H9 (cell line): ENCODE results near the gene KCNMA1. TPM values are rescaled to one million over a fixed set of nuclear protein-coding genes. Genes with fewer than 3 reads are reported as not detected.

Source experiments
- DNase-seq: peaks from one replicate; pipeline ENCODE4 v3.0.0-alpha.2; 2017
- H2AFZ ChIP-seq: one replicate; pipeline ENCODE4 v1.6.1; 2013; ENCODE audit warnings: mild to moderate bottlenecking, low read length, control low read depth, moderate library complexity
- H2AK5ac ChIP-seq: 2 replicates; pipeline ENCODE4 v1.6.1; 2013; ENCODE audit warnings: low read length, control low read depth, mixed read lengths; ENCODE audit not compliant: insufficient read length
- H2BK120ac ChIP-seq: one replicate; pipeline ENCODE4 v1.6.1; 2013; ENCODE audit warnings: low read depth, mild to moderate bottlenecking, low read length, control low read depth, inconsistent platforms; ENCODE audit not compliant: poor library complexity, severe bottlenecking
- H2BK12ac ChIP-seq: 2 replicates; pipeline ENCODE4 v1.6.1; 2013; ENCODE audit warnings: low read length, control low read depth, mixed read lengths, low read depth; ENCODE audit not compliant: insufficient read length
- H2BK15ac ChIP-seq: 2 replicates; pipeline ENCODE4 v1.6.1; 2013; ENCODE audit warnings: low read depth, low read length, control low read depth
- H2BK20ac ChIP-seq: one replicate; pipeline ENCODE4 v1.6.1; 2013; ENCODE audit warnings: low read depth, mild to moderate bottlenecking, low read length, control low read depth, inconsistent platforms; ENCODE audit not compliant: poor library complexity, severe bottlenecking
- H2BK5ac ChIP-seq: 2 replicates; pipeline ENCODE4 v1.6.1; 2013; ENCODE audit warnings: low read length, control low read depth, mixed read lengths; ENCODE audit not compliant: insufficient read length
- H3K14ac ChIP-seq: 2 replicates; pipeline ENCODE4 v1.6.1; 2013; ENCODE audit warnings: low read length, control low read depth; ENCODE audit not compliant: insufficient read depth
- H3K18ac ChIP-seq: 2 replicates; pipeline ENCODE4 v1.6.1; 2013; ENCODE audit warnings: low read depth, mild to moderate bottlenecking, mixed read lengths, low read length, control low read depth; ENCODE audit not compliant: insufficient read length
- H3K23ac ChIP-seq: 2 replicates; pipeline ENCODE4 v1.6.1; 2013; ENCODE audit warnings: low read length, control low read depth, mixed read lengths, low read depth; ENCODE audit not compliant: insufficient read length
- H3K23me2 ChIP-seq: 2 replicates; pipeline ENCODE4 v1.6.1; 2013; ENCODE audit warnings: low read depth, mild to moderate bottlenecking, mixed read lengths, low read length, control low read depth; ENCODE audit not compliant: insufficient read length, poor library complexity, severe bottlenecking
- H3K27ac ChIP-seq: 2 replicates; pipeline ENCODE4 v1.5.1; 2013; ENCODE audit warnings: low read length, control low read depth, mixed read lengths, low read depth; ENCODE audit not compliant: insufficient read length
- H3K27me3 ChIP-seq: 2 replicates; pipeline ENCODE4 v1.6.1; 2013; ENCODE audit warnings: low read length, control low read depth, inconsistent platforms; ENCODE audit not compliant: insufficient read depth
- H3K4ac ChIP-seq: 2 replicates; pipeline ENCODE4 v1.6.1; 2013; ENCODE audit warnings: low read depth, mild to moderate bottlenecking, control low read depth, inconsistent platforms, low read length, moderate library complexity
- H3K4me1 ChIP-seq: 2 replicates; pipeline ENCODE4 v1.6.1; 2013; ENCODE audit warnings: low read length, control low read depth, inconsistent platforms; ENCODE audit not compliant: insufficient read depth
- H3K4me2 ChIP-seq: 2 replicates; pipeline ENCODE4 v1.6.1; 2013; ENCODE audit warnings: low read length, control low read depth, mixed read lengths; ENCODE audit not compliant: insufficient read length, insufficient read depth
- H3K56ac ChIP-seq: 2 replicates; pipeline ENCODE4 v1.6.1; 2013; ENCODE audit warnings: low read depth, mild to moderate bottlenecking, mixed read lengths, low read length, control low read depth; ENCODE audit not compliant: insufficient read length
- H3K79me1 ChIP-seq: 2 replicates; pipeline ENCODE4 v1.6.1; 2013; ENCODE audit warnings: low read depth, mild to moderate bottlenecking, moderate library complexity, low read length, control low read depth, inconsistent platforms; ENCODE audit not compliant: insufficient read depth, poor library complexity, severe bottlenecking
- H3K79me2 ChIP-seq: 2 replicates; pipeline ENCODE4 v1.6.1; 2013; ENCODE audit warnings: low read length, control low read depth, inconsistent platforms; ENCODE audit not compliant: insufficient read depth
- H3K9ac ChIP-seq: 2 replicates; pipeline ENCODE4 v1.6.1; 2013; ENCODE audit warnings: low read length, control low read depth, mixed read lengths; ENCODE audit not compliant: insufficient read length; ENCODE audit errors: extremely low read depth
- H3K9me3 ChIP-seq: one replicate; pipeline ENCODE4 v1.6.1; 2013; ENCODE audit warnings: low read depth, low read length, inconsistent platforms; ENCODE audit not compliant: control insufficient read depth
- H3T11ph ChIP-seq: one replicate; pipeline ENCODE4 v1.6.1; 2013; ENCODE audit warnings: mild to moderate bottlenecking, low read length, control low read depth, inconsistent platforms
- H4K20me1 ChIP-seq: one replicate; pipeline ENCODE4 v1.6.1; 2013; ENCODE audit not compliant: control insufficient read depth, insufficient read length, insufficient read depth
- H4K5ac ChIP-seq: 2 replicates; pipeline ENCODE4 v1.6.1; 2013; ENCODE audit warnings: low read depth, mild to moderate bottlenecking, mixed read lengths, low read length, control low read depth; ENCODE audit not compliant: insufficient read length
- H4K8ac ChIP-seq: replicated peaks from 2 replicates; pipeline ENCODE4 v1.6.1; 2013; ENCODE audit warnings: low read length, control low read depth, mixed read lengths, low read depth; ENCODE audit not compliant: insufficient read length
- H4K91ac ChIP-seq: 2 replicates; pipeline ENCODE4 v1.6.1; 2013; ENCODE audit warnings: low read depth, mild to moderate bottlenecking, moderate library complexity, mixed read lengths, low read length, control low read depth; ENCODE audit not compliant: insufficient read length
- H3K27ac Mint-ChIP-seq, 3 experiments: 2 replicates in 2 of 3; 3 replicates in 1 of 3; pipeline ENCODE4 v1.8.0; 2020 to 2021; ENCODE audit warnings: mixed read lengths in 3 of 3, mild to moderate bottlenecking in 1 of 3, moderate library complexity in 1 of 3
- H3K27me3 Mint-ChIP-seq: 2 replicates; pipeline ENCODE4 v1.8.0; 2021; ENCODE audit warnings: low read depth, mild to moderate bottlenecking, moderate library complexity, mixed read lengths
- H3K36me3 Mint-ChIP-seq, 3 experiments: 2 replicates in 2 of 3; 3 replicates in 1 of 3; pipeline ENCODE4 v1.8.0; 2020 to 2021; ENCODE audit warnings: low read depth in 3 of 3, mixed read lengths in 3 of 3; ENCODE audit not compliant: insufficient read depth in 1 of 3
- H3K4me1 Mint-ChIP-seq, 2 experiments: 2 replicates each; pipeline ENCODE4 v1.8.0; 2020; ENCODE audit warnings: mixed read lengths in 2 of 2
- H3K4me3 Mint-ChIP-seq, 2 experiments: 2 replicates in 1 of 2; 3 replicates in 1 of 2; pipeline ENCODE4 v1.8.0; 2020 to 2021; ENCODE audit warnings: mild to moderate bottlenecking in 2 of 2, mixed read lengths in 2 of 2, moderate library complexity in 1 of 2
- H3K9me3 Mint-ChIP-seq, 2 experiments: 2 replicates in 1 of 2; 3 replicates in 1 of 2; pipeline ENCODE4 v1.8.0; 2020; ENCODE audit warnings: mild to moderate bottlenecking in 2 of 2, mixed read lengths in 2 of 2, moderate library complexity in 1 of 2
- CTCF ChIP-seq: fragments of 200-600 bp; sonication (generic); conservative IDR thresholded peaks from 3 replicates; pipeline ENCODE4 v1.8.0; 2021; ENCODE audit warnings: antibody characterized with exemption, mild to moderate bottlenecking
- total RNA-seq: library from RNA; stranded (reverse); gene quantifications from 2 replicates; pipeline ENCODE4 v1.2.1, GENCODE V29; 2021

Gene KCNMA1
- total RNA-seq, 1 experiment from 2014 or later, result 2.0 TPM

- H3K4me2 ChIP-seq, result no peak overlapping the region
Observed at GRCh38 chr10:77497748-77498147, 139.9 kb downstream of the KCNMA1 start.

More at GRCh38 chr10:77497748-77498147, 139.9 kb downstream of the KCNMA1 start:
- Mint-ChIP-seq H3K27ac (no peak overlapping the region), H3K4me3 (no peak overlapping the region), H3K4me1 (peaks cover 11 to 22% of the 10 kb centered on the region in 2 experiments), H3K27me3 (no peaks in the 10 kb centered on the region; the same call in none of the 2 replicates), H3K9me3 (no peaks in the 10 kb centered on the region), H3K36me3 (no peaks in the 10 kb centered on the region)
- H3K9ac ChIP-seq, result no peak overlapping the region
- TF ChIP-seq CTCF, result no peak
- no peak overlapping the region for H2AFZ ChIP-seq
- no peak overlapping the region for H2BK5ac ChIP-seq
- H3K27me3 ChIP-seq, result no peaks in the 10 kb centered on the region
- no peak overlapping the region for H2BK20ac ChIP-seq
- no peaks in the 10 kb centered on the region for H3K9me3 ChIP-seq
- H4K8ac ChIP-seq, result no peak overlapping the region
- H3K4me1 ChIP-seq, result no peaks in the 10 kb centered on the region
- no peak overlapping the region for H4K91ac ChIP-seq
- no peak overlapping the region for H3K14ac ChIP-seq
- H2BK120ac ChIP-seq, result no peak overlapping the region
- H3T11ph ChIP-seq, result no peak overlapping the region
- H2AK5ac ChIP-seq, result no peak overlapping the region
- H3K79me1 ChIP-seq, result no peaks in the 10 kb centered on the region
- no peak for DNase-seq
- no peak overlapping the region for H3K23ac ChIP-seq
- no peak overlapping the region for H2BK12ac ChIP-seq
- no peak overlapping the region for H3K18ac ChIP-seq
- H4K5ac ChIP-seq, result no peak overlapping the region
- H4K20me1 ChIP-seq, result no peaks in the 10 kb centered on the region
- no peak overlapping the region for H3K56ac ChIP-seq
- H2BK15ac ChIP-seq, result no peak overlapping the region
- H3K23me2 ChIP-seq, result no peaks in the 10 kb centered on the region
- H3K4ac ChIP-seq, result no peak overlapping the region
- H3K27ac ChIP-seq, result no peak overlapping the region
- H3K79me2 ChIP-seq, result no peaks in the 10 kb centered on the region
